CD4-positive, alpha-beta T cell treated with Interleukin-15 for 1 hour (primary cell): ENCODE data around the gene CCDC93.

Source experiments
- DNase-seq: peaks from one replicate; pipeline ENCODE4 v3.0.0-alpha.2; 2020

Gene CCDC93

DNA sequence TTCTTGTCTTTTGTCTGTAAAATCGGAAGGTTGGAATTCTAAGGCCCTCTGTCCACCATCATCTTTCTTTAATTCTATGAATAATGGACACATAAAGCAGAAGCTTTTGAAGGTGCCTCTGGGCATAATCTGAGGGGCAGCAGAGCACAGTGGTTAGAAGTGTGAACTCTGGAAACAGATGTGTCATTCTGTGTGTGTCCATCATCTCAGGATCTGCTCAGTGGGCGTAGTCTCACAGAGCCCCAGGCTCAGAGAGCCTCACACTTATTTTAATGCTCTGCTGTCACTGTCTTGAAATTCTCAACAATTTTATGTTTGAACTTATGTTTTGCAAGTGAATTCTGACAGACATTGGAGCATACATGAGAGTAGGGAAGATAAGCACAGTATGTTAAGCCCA is 31.0 kb upstream of the CCDC93 start:
- DNase-seq: no peak

DNA sequence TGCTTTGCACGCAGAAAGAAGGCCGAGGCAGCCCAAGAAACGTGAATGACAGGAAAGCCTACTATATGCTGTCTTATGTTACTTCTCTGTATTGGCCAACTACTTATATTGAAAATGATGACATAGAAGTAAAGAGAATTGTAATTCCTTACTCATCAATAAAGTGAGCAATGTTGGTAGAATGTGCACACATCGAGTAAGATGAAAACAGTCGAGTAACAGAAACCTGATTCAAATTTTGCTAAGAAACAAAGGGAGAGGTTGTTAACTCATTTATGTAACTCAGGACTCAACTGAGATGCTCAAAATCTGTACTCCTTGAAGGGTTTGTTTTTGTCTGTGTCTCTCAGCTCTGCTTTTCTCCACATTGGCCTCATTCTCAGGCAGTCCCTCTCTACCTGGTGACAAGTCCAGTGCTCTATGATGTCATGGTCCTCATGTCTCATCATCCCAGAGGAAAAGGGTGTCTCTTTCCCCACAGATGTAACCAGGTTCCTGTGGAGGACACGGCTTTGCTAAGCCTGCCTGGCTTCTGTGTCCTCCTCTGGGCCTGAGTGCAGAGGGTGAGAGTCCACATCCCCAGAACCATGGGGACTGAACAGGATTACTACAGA is 30.3 kb upstream of the CCDC93 start:
- DNase-seq: no peak

DNA sequence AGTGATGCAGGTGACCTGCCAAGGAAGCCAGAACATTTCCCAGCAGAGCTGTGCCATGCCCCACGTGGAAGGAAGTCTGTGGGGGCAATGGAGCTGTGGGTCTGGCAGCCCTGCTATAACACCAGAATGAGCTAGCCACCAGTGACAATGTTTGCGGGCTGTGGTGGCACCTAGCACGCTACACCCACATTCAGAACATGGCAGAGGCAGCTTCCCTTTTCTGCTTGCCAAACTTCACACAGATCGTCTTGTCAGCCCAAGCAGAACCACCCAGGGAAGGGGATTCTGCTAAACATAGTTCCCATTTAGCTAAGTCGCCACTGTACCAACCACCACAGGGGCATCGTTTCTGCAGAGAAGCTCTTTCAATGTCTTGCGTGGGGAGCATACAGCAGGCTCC is 27.0 kb upstream of the CCDC93 start:
- DNase-seq: no peak

DNA sequence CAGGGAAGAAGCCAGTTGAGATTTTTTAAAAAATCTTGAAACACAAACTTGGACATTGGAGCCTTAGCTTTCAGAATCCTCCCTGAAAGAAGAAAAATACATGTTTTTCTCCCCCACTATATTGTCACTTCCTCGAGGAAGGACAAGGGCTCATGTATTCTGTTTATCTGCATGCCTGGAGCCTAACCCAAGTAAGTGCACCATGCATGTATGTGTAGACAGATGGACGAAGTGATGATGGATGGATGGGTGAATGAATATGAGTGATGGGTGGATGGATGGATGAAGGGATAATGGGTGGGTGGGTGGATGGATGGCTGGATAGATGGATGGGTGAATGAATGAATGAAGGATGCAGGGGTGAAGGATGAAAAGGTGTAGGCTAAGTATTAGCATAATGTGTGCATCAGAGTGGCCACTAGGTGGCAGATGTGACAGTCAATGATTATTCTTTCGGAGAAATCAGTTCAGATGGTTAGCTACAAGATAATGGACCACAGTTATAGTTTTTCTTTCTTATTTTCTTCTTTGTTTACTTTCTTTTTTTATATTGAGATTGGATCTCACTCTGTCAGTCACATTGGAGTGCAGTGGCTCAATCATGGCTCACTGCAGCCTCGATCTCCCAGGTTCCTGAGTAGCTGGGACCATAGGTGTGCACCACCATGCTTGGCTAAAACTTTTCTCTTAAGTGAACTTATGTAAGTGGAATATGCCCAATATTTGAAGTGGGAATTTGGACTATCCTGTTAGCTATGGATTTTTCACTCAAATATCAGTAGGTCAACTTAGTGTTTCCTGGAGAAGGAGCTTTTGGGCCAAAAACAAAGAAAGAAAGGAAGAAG is 18.5 kb upstream of the CCDC93 start:
- peak; percentile 28 for DNase-seq

DNA sequence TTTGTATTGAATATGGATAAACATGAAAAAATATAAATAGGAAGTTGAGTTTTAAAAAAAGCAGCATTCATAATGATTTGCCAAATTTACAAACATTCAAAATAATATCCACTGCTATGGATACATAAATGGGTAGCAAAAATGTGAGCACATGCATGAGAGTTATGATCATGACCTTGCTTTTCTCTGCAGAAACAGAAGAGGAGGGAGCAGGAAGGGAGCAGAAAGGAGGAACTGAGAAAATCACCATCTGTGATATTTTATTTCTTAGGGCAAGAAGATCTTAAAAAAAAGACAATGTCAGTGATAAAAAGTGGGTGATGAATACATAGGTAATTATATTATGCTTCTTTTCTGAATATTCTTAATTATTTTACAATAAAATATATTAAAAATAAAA is 17.7 kb upstream of the CCDC93 start:
- DNase-seq: no peak

DNA sequence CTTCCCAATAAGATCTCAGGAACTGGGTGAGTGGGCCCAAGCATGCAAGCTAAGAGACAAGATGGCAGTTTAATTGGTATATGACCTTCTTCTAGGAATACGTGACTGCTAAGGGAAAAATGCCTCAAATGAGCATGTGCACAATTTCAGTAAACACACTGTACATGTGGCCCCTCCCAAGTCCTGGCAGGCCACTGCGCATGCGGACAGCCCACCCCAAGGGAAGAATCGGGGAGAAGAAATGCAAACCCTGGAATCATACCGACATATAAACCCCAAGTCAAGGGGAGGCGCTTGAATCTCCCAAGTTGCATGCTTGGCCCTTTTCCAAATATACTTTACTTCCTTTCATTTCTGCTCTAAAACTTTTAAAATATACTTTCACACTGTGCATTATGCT is 15.2 kb upstream of the CCDC93 start:
- no peak for DNase-seq

DNA sequence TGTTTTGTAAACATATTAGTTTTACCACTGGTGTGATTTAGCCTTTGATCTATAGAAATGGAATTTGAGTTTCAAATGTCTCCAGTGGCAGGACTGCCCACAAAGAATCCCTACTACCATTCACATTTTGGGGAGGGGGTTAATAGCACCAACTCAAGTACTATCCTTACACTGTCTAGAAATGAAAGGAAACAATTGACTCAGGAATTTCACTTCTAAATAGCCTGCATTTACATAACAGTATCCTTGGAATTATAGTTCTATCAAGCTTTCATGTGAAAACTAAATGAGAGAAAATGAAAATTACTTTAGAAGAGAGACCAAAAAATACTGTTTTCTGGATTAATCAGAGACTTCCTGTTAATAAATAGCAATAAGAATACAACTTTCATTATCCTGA is 7.5 kb upstream of the CCDC93 start:
- no peak for DNase-seq

DNA sequence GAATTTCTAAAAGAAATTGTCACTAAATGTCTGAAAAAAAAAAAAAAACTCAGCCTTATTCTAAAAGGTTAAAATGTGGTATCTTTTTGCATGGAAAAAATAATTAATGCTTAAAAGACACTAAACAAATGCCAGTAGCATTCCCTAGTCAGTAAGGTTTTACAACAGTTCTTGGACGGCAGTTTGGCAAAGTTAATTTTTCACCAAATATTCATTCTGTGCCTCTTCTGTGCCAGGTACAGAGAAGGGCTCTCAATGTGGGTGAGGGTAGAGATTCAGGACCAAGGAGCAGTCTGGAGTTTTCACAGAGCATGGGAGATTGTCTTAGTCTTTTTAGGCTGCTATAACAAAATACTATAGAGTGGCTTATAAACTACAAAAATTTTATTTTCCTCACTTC is 6.0 kb upstream of the CCDC93 start:
- DNase-seq: no peak

DNA sequence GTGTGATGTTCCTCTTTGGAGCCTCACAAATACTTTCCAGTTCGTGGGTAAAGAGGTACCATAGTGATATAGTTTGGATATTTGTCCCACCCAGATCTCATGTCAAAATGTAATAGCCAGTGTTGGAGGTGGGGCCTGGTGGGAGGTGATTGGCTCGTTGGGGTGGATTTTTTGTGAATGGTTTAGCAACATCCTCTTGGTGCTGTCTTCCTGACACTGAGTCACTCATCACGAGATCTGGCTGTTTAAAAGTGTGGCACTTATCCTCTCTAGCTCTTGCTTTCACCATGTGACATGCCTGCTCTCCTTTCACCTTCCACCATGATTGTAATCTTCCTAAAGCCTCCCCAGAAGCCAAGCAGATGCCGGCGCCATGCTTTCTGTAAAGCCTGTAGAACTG is 3.0 kb upstream of the CCDC93 start:
- peak; percentile 59 for DNase-seq

DNA sequence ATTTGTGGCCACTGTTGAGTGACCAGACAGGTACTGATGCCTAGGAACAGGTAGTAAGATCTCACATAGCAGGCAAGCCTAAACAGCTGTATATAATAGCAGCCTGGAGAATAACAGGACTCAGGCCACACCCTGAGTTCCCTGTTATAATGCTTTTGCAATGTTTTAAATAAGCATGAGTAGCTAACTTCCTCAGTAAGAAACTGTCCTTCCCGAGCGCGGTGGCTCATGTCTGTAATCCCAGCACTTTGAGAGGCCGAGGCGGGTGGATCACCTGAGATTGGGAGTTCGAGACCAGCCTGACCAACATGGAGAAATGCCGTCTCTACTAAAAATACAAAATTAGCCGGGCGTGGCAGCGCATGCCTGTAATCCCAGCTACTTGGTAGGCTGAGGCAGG is 1.9 kb upstream of the CCDC93 start:
- DNase-seq: peak; percentile 24

DNA sequence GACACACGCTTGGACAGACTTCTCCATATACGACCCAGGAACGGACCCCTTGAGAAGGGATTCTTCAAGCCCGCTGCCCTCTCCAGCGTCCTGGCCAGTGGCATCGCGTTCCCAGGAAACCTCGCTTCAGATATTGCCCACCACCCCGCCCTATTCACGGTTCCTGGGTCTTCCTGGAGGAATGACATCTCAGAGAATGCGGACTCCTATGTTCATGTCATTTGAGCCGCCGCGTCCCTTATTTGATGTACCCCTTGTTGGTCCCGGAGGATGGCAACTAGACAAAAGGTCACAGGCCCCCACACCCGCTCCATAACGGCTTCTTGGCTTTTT is 588 bp upstream of the CCDC93 start:
- no peak for DNase-seq

DNA sequence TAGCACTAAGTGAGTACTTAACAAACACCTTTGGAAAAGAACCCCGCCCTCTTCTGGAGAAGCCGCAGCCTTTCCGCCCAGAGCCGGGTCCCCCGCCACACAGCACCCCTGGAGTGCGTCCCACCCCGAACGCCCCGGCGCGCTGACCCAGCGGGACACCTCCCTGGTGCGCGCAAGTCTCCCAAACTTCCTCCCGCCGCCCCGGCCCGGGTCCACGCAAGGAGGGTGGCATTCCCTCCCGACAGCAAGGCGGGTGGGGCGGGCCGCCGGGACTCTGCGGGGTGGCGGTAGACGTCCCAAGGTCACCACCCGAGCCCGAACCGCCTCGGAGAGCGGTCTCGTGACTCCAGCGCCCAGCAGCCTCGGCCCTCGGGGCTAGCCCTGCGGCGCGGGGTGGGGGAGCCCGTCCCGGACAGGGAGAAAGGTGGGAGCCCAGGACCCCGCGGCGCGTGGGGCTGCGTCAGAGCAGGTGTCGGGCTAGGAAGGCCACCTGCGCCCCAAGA is 598 bp downstream of the CCDC93 start:
- DNase-seq: peak; percentile 18

DNA sequence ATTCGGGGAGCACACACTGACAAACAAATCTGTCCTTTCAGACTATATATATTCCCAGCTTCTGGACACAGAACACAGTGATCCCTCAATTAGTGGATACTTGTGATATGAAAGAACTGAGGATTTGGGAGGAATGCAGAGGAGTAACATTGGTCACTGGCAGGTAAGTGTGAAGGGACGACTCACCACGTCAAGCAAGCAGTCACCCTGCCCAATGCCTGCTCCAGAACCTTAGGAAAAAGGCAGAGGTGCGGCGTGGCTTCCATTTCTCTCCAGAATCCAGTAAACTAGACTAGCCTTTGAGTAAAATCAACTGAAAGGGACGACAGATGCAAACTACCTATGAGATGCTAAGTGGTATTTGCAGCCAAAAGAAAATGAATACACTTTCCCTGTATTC is 1.1 kb downstream of the CCDC93 start:
- no peak for DNase-seq

DNA sequence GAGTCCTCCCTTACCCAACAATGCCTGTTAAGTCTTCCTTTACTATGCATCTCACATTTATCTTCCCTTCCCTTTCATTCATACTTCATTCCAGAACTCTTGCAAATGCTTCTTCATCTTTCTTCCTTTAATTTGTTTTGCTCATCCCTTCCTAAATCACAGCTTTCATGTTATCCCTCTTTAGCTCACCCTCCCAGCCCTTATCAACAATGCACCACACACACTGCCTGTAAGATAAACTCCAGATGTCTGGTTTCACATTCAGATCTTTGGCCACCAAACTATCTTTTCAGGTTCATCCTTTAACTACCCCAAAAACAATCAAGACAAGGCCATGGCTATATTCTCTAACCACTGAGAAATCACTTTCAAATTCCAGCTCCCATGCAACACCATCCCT is 3.4 kb downstream of the CCDC93 start:
- no peak for DNase-seq

DNA sequence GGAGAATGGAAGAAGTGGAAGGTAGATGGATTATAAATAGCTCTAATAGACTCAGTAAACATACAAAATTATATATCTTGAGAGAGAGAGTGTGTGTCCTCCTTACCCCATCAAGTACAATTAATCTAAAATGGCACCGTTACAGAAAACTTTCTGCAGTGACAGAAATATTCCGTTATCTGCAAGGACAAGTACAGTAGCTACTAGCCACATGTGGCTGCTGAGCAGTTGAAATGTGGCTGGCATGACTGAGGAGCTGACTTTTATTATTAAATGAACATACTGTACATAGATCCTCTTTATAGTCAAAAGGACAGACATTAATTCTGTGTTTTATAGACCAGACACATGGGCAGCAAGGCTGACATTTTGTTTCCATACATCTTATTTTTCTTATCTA is 7.0 kb downstream of the CCDC93 start:
- no peak for DNase-seq

DNA sequence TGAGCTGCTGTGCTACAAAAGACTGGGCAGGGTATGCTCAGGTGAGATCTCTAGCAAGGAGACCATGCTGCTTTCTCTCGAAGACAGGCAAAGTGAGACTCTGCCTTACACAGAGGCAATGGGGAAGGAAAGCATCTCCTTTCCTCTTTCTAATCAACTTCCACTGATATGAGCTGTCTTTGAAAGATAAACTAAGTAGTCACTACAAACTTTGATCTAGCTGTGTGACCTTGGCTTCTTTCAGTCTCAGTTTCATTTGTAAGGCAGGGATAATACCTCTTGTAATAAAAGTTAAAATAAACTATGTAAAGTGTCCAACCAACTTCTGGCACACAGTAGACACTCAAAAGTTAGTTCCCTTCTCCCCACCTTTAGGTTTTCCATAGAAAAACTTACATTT is 7.5 kb downstream of the CCDC93 start:
- DNase-seq: no peak

DNA sequence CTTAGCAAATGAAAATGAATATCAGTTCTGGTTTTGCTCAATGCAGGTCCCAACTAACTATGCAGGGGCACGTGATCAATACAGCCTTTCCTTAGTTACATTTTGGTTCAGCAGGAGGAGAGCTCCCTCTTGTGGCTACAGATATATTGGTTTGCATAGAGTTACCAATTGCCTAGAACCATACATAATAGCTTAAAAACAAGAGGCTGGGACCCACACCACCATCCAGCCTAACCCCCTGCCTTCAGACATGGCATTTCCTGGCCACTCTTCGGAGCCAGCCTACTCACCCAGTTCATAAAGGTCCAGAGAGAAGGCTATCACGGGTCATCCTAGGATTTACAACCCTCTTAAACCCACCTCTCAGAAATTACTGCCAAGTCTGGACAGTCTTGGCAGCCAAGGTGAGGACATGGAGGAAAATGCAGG is 10.5 kb downstream of the CCDC93 start:
- DNase-seq: peak; percentile 25

DNA sequence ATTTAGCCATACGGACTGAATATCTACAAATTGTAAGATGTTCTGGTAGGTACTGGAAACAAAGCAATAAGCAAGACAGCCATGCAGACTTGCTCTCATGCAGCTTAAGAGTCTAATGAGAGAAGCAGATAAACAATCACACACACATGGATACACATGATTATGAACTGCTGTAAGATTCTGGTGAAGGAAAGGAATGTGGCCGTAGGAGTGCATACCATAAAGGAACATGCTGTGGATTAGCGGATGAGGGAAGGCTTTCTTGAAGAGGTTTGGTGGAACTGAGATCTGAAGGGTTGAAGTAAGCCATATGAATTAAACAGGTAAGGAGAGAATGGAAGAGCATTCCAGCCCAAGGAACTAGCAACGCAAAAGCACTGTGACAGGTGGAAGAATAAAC is 13.8 kb downstream of the CCDC93 start:
- no peak for DNase-seq

DNA sequence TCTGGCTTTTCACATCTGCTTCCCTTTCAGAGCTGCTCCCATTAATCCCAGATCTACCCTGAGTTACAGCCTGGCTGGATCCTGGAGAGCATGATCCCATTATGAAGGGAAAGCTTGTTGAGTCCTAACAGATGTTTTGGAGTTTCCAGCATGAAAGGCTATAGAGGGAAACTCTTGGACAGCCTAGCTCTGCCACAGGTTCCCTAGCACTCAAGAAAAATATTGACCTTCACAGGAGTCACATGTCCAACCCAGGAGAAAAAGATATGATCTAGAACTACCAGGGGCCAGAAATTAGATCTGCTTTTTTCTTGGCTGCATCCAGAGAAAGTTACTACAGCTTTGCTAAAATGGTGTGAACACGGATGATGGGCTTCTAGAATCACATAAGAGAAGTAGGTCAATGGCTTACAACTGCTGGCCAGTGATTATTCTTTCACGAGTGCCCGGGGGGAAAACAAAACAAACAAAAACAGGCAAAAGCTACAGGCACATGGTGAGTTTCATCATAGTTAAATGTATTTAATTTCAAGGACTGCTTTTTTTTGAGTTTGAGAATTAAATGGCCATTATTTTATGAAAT is 15.9 kb downstream of the CCDC93 start:
- DNase-seq: no peak

DNA sequence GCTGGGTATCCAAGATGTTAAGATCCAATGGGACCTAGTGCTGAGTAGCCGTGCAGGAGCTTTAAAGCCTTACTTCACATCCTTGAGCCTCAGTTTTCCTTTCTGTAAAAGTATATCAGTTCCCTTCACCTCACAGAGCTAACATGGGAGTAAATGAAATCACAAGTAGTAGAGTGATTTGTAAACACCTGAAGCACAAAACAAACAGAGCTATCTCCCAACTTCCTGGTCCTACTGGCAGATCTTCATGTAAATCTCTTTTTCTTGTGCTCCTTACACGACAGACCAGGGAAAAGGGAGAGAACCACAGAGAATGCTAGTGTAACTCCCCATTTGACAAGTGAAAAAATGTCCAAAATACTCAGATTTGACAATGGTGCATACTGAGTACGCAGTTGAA is 17.3 kb downstream of the CCDC93 start:
- no peak for DNase-seq

DNA sequence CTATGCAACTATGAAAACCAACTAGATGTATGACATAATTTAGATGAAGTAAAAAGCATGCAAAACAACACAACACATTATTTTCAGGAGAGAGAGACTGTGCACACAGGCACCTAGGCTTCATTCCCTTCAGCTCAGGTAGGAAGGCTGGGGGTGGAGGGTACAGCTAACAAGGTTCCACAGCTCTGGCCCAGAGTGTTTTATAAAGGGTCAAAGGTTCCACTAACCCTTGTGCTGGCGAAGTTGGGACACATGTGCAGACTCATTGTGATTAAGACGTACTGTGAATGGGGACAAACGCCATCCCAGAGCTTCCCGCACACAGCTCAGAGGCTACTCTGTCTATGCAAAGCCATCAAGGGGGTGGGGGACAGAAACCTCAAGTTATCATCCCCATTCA is 19.1 kb downstream of the CCDC93 start:
- no peak for DNase-seq

DNA sequence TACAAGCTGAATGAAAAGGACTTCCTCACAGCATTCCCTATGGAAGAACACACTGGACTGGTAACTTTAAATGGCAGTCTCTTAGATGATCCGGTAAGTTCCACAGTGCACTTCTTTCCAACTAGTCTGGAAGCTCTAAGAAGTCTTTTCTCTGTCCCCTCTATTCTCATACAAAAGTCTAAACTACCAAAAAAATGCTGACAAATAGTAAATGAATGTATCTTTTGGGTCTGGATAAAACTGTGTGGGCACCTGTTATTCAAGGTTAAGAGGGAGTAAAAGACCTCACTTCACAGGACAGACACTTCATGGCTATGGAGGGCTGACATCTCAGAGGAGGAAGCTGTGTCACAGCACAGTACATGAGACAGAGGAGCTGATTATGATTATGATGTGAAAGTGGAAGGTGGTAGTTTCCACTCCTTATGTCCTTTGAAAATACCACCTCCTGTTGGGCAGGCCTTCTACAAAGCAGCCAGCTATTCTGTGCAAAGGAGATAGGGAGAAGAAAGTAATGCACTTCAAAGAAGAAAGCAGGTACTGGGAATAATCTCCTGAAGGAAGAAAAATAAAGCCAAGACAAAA is 23.9 kb downstream of the CCDC93 start:
- DNase-seq: no peak

DNA sequence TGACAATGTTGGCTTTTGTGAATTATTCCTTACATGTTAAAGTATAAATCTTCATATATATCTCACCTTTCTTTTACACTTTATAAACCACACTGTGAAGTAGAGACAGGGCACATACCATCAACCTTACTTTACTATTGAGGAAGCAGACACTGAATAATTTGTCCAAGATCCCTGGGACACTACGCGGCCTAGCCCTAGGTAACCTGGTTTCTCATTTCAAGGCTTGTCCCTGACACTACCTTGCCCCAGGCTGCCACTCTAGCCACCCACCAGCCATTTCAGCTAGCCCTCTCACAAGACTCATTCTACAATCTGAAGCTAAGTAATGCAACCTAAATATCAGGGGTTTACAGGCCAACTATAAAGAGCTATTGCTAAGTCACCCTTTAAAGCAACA is 26.7 kb downstream of the CCDC93 start:
- no peak for DNase-seq

DNA sequence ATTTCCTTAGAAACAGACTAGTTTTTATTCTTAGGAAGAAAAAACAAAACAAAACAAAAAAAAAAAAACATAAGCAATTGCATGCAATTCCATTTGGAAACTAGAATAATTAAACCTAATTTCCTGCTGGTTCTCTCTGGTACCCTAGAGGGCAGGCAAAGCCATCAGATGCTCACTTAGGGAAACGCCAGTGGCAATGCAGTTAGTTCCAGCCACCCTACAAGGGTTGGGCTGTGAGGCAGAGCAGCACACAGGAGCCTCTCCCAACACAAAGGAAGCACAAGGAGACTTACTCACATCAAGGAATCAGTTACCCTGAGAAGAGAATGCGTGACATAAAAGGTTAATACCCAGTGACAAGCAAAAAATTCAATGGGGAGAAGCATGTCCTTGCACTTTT is 28.8 kb downstream of the CCDC93 start:
- DNase-seq: no peak
